ENCODE data around the gene HIVEP2. TPM values are rescaled to one million over a fixed set of nuclear protein-coding genes. Genes with fewer than 3 reads are reported as not detected.
A peak's percentile ranks its signal among the peaks of the same experiment; 100 is the strongest.

Gene HIVEP2
- total RNA-seq, 1 experiment from 2014 or later: 8.2 TPM

- H3K9me3 ChIP-seq (replicated peaks): no peaks in the 10 kb centered on the region
- H3K27me3 ChIP-seq: no peaks in the 10 kb centered on the region
- DNase-seq: no peak
- no peak overlapping the region for H3K27ac ChIP-seq
- H3K4me3 ChIP-seq: no peak overlapping the region
- H3K36me3 ChIP-seq: no peaks in the 10 kb centered on the region
- peaks cover 3% of the 10 kb centered on the region; the same call in 1 of the 2 replicates for H3K4me1 ChIP-seq
These were observed 192.6 kb downstream of the HIVEP2 start for GRCh38 chr6:142752348-142752747.

- no peak overlapping the region for H3K4me3 ChIP-seq
- no peak for DNase-seq
- H3K4me1 ChIP-seq: peaks cover 3% of the 10 kb centered on the region; the same call in 1 of the 2 replicates
These were observed 193.5 kb downstream of the HIVEP2 start for GRCh38 chr6:142751452-142751851.

GRCh38 chr6:142750998-142751397, 194.0 kb downstream of the HIVEP2 start:
- no peak overlapping the region for H3K4me3 ChIP-seq
- H3K27me3 ChIP-seq: no peaks in the 10 kb centered on the region
- no peak for DNase-seq
- no peaks in the 10 kb centered on the region for H3K36me3 ChIP-seq
- H3K27ac ChIP-seq: no peak overlapping the region
- no peaks in the 10 kb centered on the region for H3K9me3 ChIP-seq (replicated peaks)
- H3K4me1 ChIP-seq: 0 out of 2 replicates have a peak, but pooled peaks cover 3% of the 10 kb centered on the region

More at GRCh38 chr6:142751452-142751851, 193.5 kb downstream of the HIVEP2 start:
- H3K9me3 ChIP-seq (replicated peaks): no peaks in the 10 kb centered on the region
- no peaks in the 10 kb centered on the region for H3K27me3 ChIP-seq
- no peak overlapping the region for H3K27ac ChIP-seq
- no peaks in the 10 kb centered on the region for H3K36me3 ChIP-seq

- H3K27ac ChIP-seq: no peak overlapping the region
- no peaks in the 10 kb centered on the region for H3K36me3 ChIP-seq
- H3K9me3 ChIP-seq (replicated peaks): no peaks in the 10 kb centered on the region
- no peak for DNase-seq
- no peaks in the 10 kb centered on the region for H3K4me1 ChIP-seq
- H3K4me3 ChIP-seq: no peak overlapping the region
- H3K27me3 ChIP-seq: no peaks in the 10 kb centered on the region
These were observed 195.4 kb downstream of the HIVEP2 start for GRCh38 chr6:142749556-142749955.

- peak; percentile 36 to 77 for DNase-seq
- no peak overlapping the region for H3K27ac ChIP-seq
These were observed 198.5 kb downstream of the HIVEP2 start for GRCh38 chr6:142746524-142746923.

GRCh38 chr6:142744836-142745235, 200.1 kb downstream of the HIVEP2 start:
- DNase-seq: no peak
- no peaks in the 10 kb centered on the region for H3K4me1 ChIP-seq
- H3K27ac ChIP-seq: no peak overlapping the region
- no peaks in the 10 kb centered on the region for H3K9me3 ChIP-seq (replicated peaks)
- H3K27me3 ChIP-seq: no peaks in the 10 kb centered on the region
- no peaks in the 10 kb centered on the region for H3K36me3 ChIP-seq
- H3K4me3 ChIP-seq: no peak overlapping the region

More at GRCh38 chr6:142746524-142746923, 198.5 kb downstream of the HIVEP2 start:
- Histone ChIP-seq H3K4me3 (no peak overlapping the region), H3K36me3 (no peaks in the 10 kb centered on the region), H3K27me3 (no peaks in the 10 kb centered on the region), H3K4me1 (no peaks in the 10 kb centered on the region), H3K9me3 (replicated peaks) (no peaks in the 10 kb centered on the region)

- H3K27me3 ChIP-seq: no peaks in the 10 kb centered on the region
- H3K4me3 ChIP-seq: no peak overlapping the region
- no peak overlapping the region for H3K27ac ChIP-seq
- no peak for DNase-seq
- no peaks in the 10 kb centered on the region for H3K9me3 ChIP-seq (replicated peaks)
- no peaks in the 10 kb centered on the region for H3K36me3 ChIP-seq
- no peaks in the 10 kb centered on the region for H3K4me1 ChIP-seq
These were observed 204.5 kb downstream of the HIVEP2 start for GRCh38 chr6:142740449-142740848.

- Histone ChIP-seq H3K27me3 (no peaks in the 10 kb centered on the region), H3K4me3 (no peak overlapping the region), H3K27ac (no peak overlapping the region), H3K9me3 (replicated peaks) (no peaks in the 10 kb centered on the region), H3K4me1 (no peaks in the 10 kb centered on the region), H3K36me3 (no peaks in the 10 kb centered on the region)
- no peak for DNase-seq
These were observed 206.2 kb downstream of the HIVEP2 start for GRCh38 chr6:142738731-142739130.

GRCh38 chr6:142738035-142738396, 207.0 kb downstream of the HIVEP2 start:
- Histone ChIP-seq H3K4me1 (no peaks in the 10 kb centered on the region), H3K27ac (no peak overlapping the region), H3K36me3 (no peaks in the 10 kb centered on the region), H3K4me3 (no peak overlapping the region), H3K9me3 (replicated peaks) (no peaks in the 10 kb centered on the region), H3K27me3 (no peaks in the 10 kb centered on the region)
- DNase-seq: no peak

GRCh38 chr6:142737368-142738034, 207.5 kb downstream of the HIVEP2 start:
- DNase-seq: peak in 1 of 2 experiments; percentile 16
- Histone ChIP-seq H3K36me3 (no peaks in the 10 kb centered on the region), H3K27me3 (no peaks in the 10 kb centered on the region), H3K4me1 (no peaks in the 10 kb centered on the region), H3K27ac (no peak overlapping the region), H3K4me3 (no peak overlapping the region), H3K9me3 (replicated peaks) (no peaks in the 10 kb centered on the region)

- Histone ChIP-seq H3K4me1 (no peaks in the 10 kb centered on the region), H3K9me3 (replicated peaks) (no peaks in the 10 kb centered on the region), H3K36me3 (no peaks in the 10 kb centered on the region), H3K4me3 (no peak overlapping the region), H3K27ac (no peak overlapping the region), H3K27me3 (no peaks in the 10 kb centered on the region)
- DNase-seq: no peak
These were observed 209.8 kb downstream of the HIVEP2 start for GRCh38 chr6:142735204-142735603.

GRCh38 chr6:142732790-142733189, 212.2 kb downstream of the HIVEP2 start:
- H3K9me3 ChIP-seq (replicated peaks): no peaks in the 10 kb centered on the region
- no peak overlapping the region for H3K27ac ChIP-seq
- no peaks in the 10 kb centered on the region for H3K27me3 ChIP-seq
- peaks cover 4% of the 10 kb centered on the region; the same call in 1 of the 2 replicates for H3K4me1 ChIP-seq
- no peak for DNase-seq
- no peaks in the 10 kb centered on the region for H3K36me3 ChIP-seq
- H3K4me3 ChIP-seq: no peak overlapping the region

GRCh38 chr6:142731611-142732010, 213.4 kb downstream of the HIVEP2 start:
- peaks cover 4% of the 10 kb centered on the region; the same call in 1 of the 2 replicates for H3K4me1 ChIP-seq
- H3K36me3 ChIP-seq: no peaks in the 10 kb centered on the region
- H3K4me3 ChIP-seq: no peak overlapping the region
- DNase-seq: no peak
- H3K27ac ChIP-seq: no peak overlapping the region
- no peaks in the 10 kb centered on the region for H3K9me3 ChIP-seq (replicated peaks)
- no peaks in the 10 kb centered on the region for H3K27me3 ChIP-seq

- no peak overlapping the region for H3K4me3 ChIP-seq
- H3K4me1 ChIP-seq: peaks cover 4% of the 10 kb centered on the region; the same call in 1 of the 2 replicates
- no peaks in the 10 kb centered on the region for H3K27me3 ChIP-seq
- no peak for DNase-seq
- no peak overlapping the region for H3K27ac ChIP-seq
- H3K9me3 ChIP-seq (replicated peaks): no peaks in the 10 kb centered on the region
- no peaks in the 10 kb centered on the region for H3K36me3 ChIP-seq
These were observed 215.4 kb downstream of the HIVEP2 start for GRCh38 chr6:142729618-142730017.

GRCh38 chr6:142728910-142729481, 216.0 kb downstream of the HIVEP2 start:
- no peaks in the 10 kb centered on the region for H3K27me3 ChIP-seq
- H3K27ac ChIP-seq: no peak overlapping the region
- H3K36me3 ChIP-seq: no peaks in the 10 kb centered on the region
- no peak overlapping the region for H3K4me3 ChIP-seq
- H3K4me1 ChIP-seq: peaks cover 4% of the 10 kb centered on the region; the same call in 1 of the 2 replicates
- DNase-seq: no peak
- no peaks in the 10 kb centered on the region for H3K9me3 ChIP-seq (replicated peaks)

Data from SJCRH30 (cell line).